Lower lobe of right lung (tissue), 2 donors: Measurements from ENCODE around the gene MEX3C. TPM values are rescaled to one million over a fixed set of nuclear protein-coding genes. Genes with fewer than 3 reads are reported as not detected.

Source experiments
- ATAC-seq, 2 donors: fragments of 200-7000 bp; cut with Tn5 transposase; one replicate each; pipeline ENCODE4 v1.9.1; 2020 to 2022; ENCODE audit warnings: mild to moderate bottlenecking in 2 of 2, moderate library complexity in 2 of 2
- DNase-seq: peaks from one replicate; pipeline ENCODE4 v3.0.0-alpha.2; 2020
- H3K27ac ChIP-seq: fragments of 200-600 bp; one replicate; pipeline ENCODE4 v1.8.0; 2022
- H3K27me3 ChIP-seq: fragments of 200-600 bp; one replicate; pipeline ENCODE4 v1.8.0; 2022; ENCODE audit warnings: low read depth
- H3K36me3 ChIP-seq: fragments of 200-600 bp; one replicate; pipeline ENCODE4 v1.8.0; 2022; ENCODE audit warnings: mild to moderate bottlenecking
- H3K4me1 ChIP-seq: fragments of 200-600 bp; one replicate; pipeline ENCODE4 v1.8.0; 2022
- H3K4me3 ChIP-seq: fragments of 200-600 bp; one replicate; pipeline ENCODE4 v1.8.0; 2022; ENCODE audit warnings: mild to moderate bottlenecking
- H3K9me3 ChIP-seq: fragments of 200-600 bp; one replicate; pipeline ENCODE4 v1.8.0; 2022
- CTCF ChIP-seq: fragments of 200-600 bp; IDR thresholded peaks from one replicate; pipeline ENCODE4 v1.8.0; 2022; ENCODE audit warnings: antibody characterized with exemption, mild to moderate bottlenecking
- intact Hi-C: fragments of 100-400 bp; cut with DNase I; formaldehyde crosslinking; loops from one replicate; pipeline ENCODE4 v1.11.0; 2022
- total RNA-seq: library from RNA; stranded (reverse); fragmentation: NEBNext Ultra II Directional; extraction: Animal tissue kit (Norgen Biotek cat#: 25700); gene quantifications from one replicate; pipeline ENCODE4 v1.2.1, GENCODE V29; 2021
- donor health status: DM: no; HTN: yes; CAD: no; lungs with severe emphysema.

The MEX3C gene
- total RNA-seq, 1 donor from 2014 or later: 21.2 TPM

DNA sequence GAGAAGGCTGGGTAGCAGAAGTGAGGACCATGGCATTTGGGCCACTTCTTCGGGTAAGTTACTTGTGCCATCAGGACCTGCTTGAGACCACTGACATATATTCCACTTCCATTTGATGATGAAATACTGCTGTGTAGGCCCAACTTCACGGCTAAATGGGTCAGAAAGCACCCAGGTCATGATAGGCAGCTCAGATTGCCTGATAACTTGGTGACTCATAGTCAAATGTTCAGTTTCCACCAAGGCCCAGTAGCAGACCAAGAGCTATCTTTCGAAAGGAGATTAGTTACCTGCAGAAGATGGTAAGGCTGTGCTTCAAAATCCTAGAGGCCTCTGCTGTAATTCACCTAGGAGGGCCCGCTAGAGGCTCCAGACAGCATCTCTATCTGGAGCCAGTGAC lies 31.8 kb upstream of the MEX3C start:
- Histone ChIP-seq H3K36me3 (no peaks in the 10 kb centered on the region), H3K4me1 (no peaks in the 10 kb centered on the region), H3K4me3 (no peak overlapping the region), H3K27me3 (peaks cover 9% of the 10 kb centered on the region), H3K9me3 (no peaks in the 10 kb centered on the region), H3K27ac (no peak overlapping the region)
- no peak for DNase-seq
- ATAC-seq: no peak
- no peak for TF ChIP-seq CTCF
- intact Hi-C loops: no loop called here

DNA sequence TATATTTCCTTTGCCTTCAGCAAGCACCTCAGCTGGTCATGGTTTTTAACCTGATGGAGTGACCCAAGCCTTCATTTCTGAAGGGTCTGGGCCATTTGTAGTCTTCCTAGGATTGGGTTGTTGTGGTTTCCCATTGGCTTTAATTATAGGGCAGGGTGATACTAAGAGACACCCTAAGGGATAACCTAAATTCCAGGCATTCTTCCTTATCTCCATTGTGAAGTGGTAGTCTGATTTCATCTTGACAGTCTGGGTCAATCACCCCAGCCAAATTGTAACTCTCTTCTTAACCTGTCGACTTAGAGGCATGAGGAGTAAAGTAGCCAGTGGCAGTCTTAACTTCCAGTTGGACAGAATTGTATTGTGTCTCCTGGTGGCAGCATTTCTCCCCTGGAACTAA lies 30.2 kb upstream of the MEX3C start:
- Histone ChIP-seq H3K4me1 (no peaks in the 10 kb centered on the region), H3K27me3 (peaks cover 10% of the 10 kb centered on the region), H3K4me3 (no peak overlapping the region), H3K36me3 (no peaks in the 10 kb centered on the region), H3K27ac (no peak overlapping the region), H3K9me3 (no peaks in the 10 kb centered on the region)
- ATAC-seq (no peak), DNase-seq (no peak)
- intact Hi-C loops: no loop called here
- TF ChIP-seq CTCF: no peak

DNA sequence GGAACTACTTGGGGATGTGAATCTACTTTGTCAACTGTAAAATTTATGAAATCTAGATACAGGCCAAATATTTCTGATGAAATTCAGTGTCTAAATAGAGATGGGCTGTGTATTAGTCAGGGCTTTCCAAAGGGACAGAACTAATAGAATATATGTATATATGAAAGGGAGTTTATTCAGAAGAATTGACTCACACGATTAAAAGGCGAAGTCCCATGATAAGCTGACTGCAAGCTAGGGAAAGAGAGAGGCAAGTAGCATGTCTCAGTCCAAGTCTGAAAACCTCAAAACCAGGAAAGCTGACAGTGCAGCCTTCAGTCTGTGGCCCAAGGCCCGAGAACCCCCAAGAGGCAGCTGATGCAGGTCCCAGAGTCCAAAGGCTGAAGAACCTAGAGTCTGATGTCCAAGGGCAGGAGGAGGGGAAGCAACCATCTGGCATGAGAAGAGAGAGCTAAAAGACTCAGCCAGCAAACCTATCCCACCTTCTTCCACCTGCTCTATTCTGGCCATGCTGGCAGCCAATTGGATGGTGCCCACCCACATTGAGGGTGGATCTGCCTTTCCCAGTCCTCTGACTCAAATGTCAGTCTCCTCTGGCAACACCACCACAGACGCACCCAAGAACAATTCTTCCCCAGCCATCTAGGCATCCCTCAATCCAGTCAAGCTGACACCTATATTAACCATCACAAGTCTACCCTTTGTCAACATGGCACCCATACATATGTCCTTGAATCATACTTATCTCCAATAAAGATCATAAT lies 29.3 kb upstream of the MEX3C start:
- Histone ChIP-seq H3K4me3 (no peak overlapping the region), H3K36me3 (no peaks in the 10 kb centered on the region), H3K27me3 (peaks cover 10% of the 10 kb centered on the region), H3K4me1 (no peaks in the 10 kb centered on the region), H3K27ac (no peak overlapping the region), H3K9me3 (no peaks in the 10 kb centered on the region)
- no peak for ATAC-seq
- TF ChIP-seq CTCF: no peak
- intact Hi-C loops: no loop called here
- DNase-seq: no peak

DNA sequence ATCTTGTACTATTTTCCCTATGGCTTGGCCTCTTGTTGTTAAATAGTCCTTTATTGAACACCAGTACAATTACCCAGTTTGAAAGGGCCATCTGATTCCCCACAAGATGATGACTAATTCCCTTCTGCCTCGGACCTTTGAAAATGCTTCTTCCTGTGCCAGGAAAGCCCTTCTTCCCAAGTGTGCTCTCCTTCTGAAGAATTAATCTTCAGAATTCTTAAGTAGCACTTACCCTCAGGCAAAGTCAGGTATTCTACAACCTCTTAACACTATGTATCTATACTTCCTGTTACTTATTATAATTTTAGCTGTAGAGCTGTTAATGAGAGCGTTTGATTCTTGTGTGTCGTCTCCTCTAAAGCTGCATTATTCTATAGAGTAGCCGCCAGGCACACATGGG lies 28.6 kb upstream of the MEX3C start:
- intact Hi-C loops: no loop called here
- Histone ChIP-seq H3K27me3 (peaks cover 10% of the 10 kb centered on the region), H3K4me3 (no peak overlapping the region), H3K9me3 (no peaks in the 10 kb centered on the region), H3K36me3 (no peaks in the 10 kb centered on the region), H3K27ac (no peak overlapping the region), H3K4me1 (no peaks in the 10 kb centered on the region)
- ATAC-seq: peak; percentile 65 to 71
- DNase-seq: no peak
- TF ChIP-seq CTCF: no peak

DNA sequence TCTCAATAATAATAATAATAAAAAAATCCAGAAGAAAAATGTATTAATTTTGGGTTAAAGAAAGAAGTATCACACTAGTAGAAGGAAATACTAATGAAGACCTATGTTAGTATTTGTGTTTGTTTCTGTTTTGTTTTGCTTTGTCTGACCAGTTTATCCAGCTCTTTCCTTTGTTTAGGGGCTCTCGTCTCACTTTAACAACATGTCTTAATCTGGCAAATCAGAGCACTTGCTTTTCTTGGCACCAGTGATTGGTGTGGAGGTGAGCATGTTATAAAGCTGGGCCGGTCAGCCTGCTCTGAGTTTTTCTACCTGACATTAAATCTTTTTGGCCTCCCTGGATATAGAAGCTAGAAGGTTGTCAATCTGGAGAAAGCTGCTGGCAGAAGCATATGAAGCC lies 15.1 kb upstream of the MEX3C start:
- H3K4me3 ChIP-seq: no peak overlapping the region
- H3K9me3 ChIP-seq: no peaks in the 10 kb centered on the region
- peaks cover 8% of the 10 kb centered on the region for H3K27me3 ChIP-seq
- no peak for TF ChIP-seq CTCF
- ATAC-seq: no peak
- no peak overlapping the region for H3K27ac ChIP-seq
- intact Hi-C loops: no loop called here
- DNase-seq: no peak
- no peaks in the 10 kb centered on the region for H3K4me1 ChIP-seq
- H3K36me3 ChIP-seq: no peaks in the 10 kb centered on the region
